Keratinocyte (primary cell): ENCODE data around the gene GAB2. TPM values are rescaled to one million over a fixed set of nuclear protein-coding genes. Genes with fewer than 3 reads are reported as not detected.

Experiments
- DNase-seq: peaks from one replicate; pipeline ENCODE4 v3.0.0-alpha.2; 2011; ENCODE audit warnings: low read depth, missing footprints, low spot score
- FAIRE-seq: peaks from 2 replicates; lab custom pipeline; 2011; peaks lifted over from hg19 to GRCh38; lab: Jason Lieb, UNC
- H2AFZ ChIP-seq: 2 replicates; pipeline ENCODE4 v1.6.0; 2012; ENCODE audit warnings: low read length, control low read depth, inconsistent platforms; ENCODE audit not compliant: control insufficient read depth
- H3K27ac ChIP-seq: 2 replicates; pipeline ENCODE4 v1.5.1; 2011; ENCODE audit warnings: low read length; ENCODE audit not compliant: control insufficient read depth, insufficient read depth
- H3K27me3 ChIP-seq: 3 replicates; pipeline ENCODE4 v1.6.0; 2011; ENCODE audit warnings: low read length; ENCODE audit not compliant: control insufficient read depth, insufficient read depth; ENCODE audit errors: extremely low read depth
- H3K36me3 ChIP-seq, 2 experiments: 2 replicates in 1 of 2; 3 replicates in 1 of 2; pipeline ENCODE4 v1.5.1; 2011; ENCODE audit warnings: low read length in 2 of 2, mild to moderate bottlenecking in 1 of 2; ENCODE audit not compliant: control insufficient read depth in 2 of 2, insufficient read depth in 2 of 2; ENCODE audit errors: extremely low read depth in 1 of 2
- H3K4me1 ChIP-seq: 3 replicates; pipeline ENCODE4 v1.5.1; 2011; ENCODE audit warnings: low read length; ENCODE audit not compliant: control insufficient read depth, insufficient read depth; ENCODE audit errors: extremely low read depth
- H3K4me2 ChIP-seq: 3 replicates; pipeline ENCODE4 v1.6.0; 2011; ENCODE audit warnings: low read depth, low read length; ENCODE audit not compliant: control insufficient read depth, insufficient read depth; ENCODE audit errors: extremely low read depth
- H3K4me3 ChIP-seq, 3 experiments: fragments of 200-600 bp in 1 of 3; sonication (generic) in 1 of 3; 2 replicates in 2 of 3; 3 replicates in 1 of 3; pipeline ENCODE4 v1.5.1; 2011 to 2016; ENCODE audit warnings: low read length in 3 of 3, mild to moderate bottlenecking in 3 of 3, control low read depth in 2 of 3, inconsistent platforms in 1 of 3, low read depth in 1 of 3, mixed read lengths in 1 of 3, mixed run types in 1 of 3, moderate library complexity in 1 of 3; ENCODE audit not compliant: control insufficient read depth in 2 of 3, insufficient read depth in 2 of 3; ENCODE audit errors: extremely low read depth in 1 of 3
- H3K79me2 ChIP-seq: 2 replicates; pipeline ENCODE4 v1.6.0; 2012; ENCODE audit warnings: low read length; ENCODE audit not compliant: control insufficient read depth, insufficient read depth
- H3K9ac ChIP-seq: 3 replicates; pipeline ENCODE4 v1.6.0; 2011; ENCODE audit warnings: low read length; ENCODE audit not compliant: control insufficient read depth, insufficient read depth; ENCODE audit errors: extremely low read depth
- H3K9me1 ChIP-seq: 3 replicates; pipeline ENCODE4 v1.6.0; 2011; ENCODE audit warnings: low read length; ENCODE audit not compliant: control insufficient read depth, insufficient read depth; ENCODE audit errors: extremely low read depth
- H3K9me3 ChIP-seq: 2 replicates; pipeline ENCODE4 v1.5.1; 2012; ENCODE audit warnings: low read depth, low read length; ENCODE audit not compliant: control insufficient read depth
- H4K20me1 ChIP-seq: 3 replicates; pipeline ENCODE4 v1.6.0; 2011; ENCODE audit warnings: low read length; ENCODE audit not compliant: control insufficient read depth, insufficient read depth; ENCODE audit errors: extremely low read depth
- CTCF ChIP-seq, 3 experiments: IDR thresholded peaks in 1 of 3; conservative IDR thresholded peaks in 1 of 3; optimal IDR thresholded peaks in 1 of 3; 2 replicates in 2 of 3; 3 replicates in 1 of 3; pipeline versions ENCODE3 to v1.5.1; 2011; ENCODE audit warnings: low read length in 3 of 3, mild to moderate bottlenecking in 3 of 3, moderate library complexity in 2 of 3, control low read depth in 1 of 3, inconsistent platforms in 1 of 3; ENCODE audit not compliant: insufficient read depth in 2 of 3; ENCODE audit errors: extremely low read depth in 1 of 3
- EZH2 ChIP-seq: IDR thresholded peaks from one replicate; pipeline ENCODE4 v1.6.1; 2012; ENCODE audit warnings: inconsistent platforms, mild to moderate bottlenecking, low read length, moderate library complexity
- dilution Hi-C: fragments of 300-500 bp; cut with MboI; formaldehyde crosslinking; loops from one replicate; pipeline ENCODE4 v1.7.0; 2020; ENCODE audit warnings: low sequenced_read_pairs; ENCODE audit not compliant: extremely low pct_ligation_motif_present
- polyA plus RNA-seq, 5 experiments: library from polyadenylated mRNA; depleted of rRNA in 3 of 5; stranded (reverse) in 3 of 5; stranded (forward) in 1 of 5; unstranded in 1 of 5; fragments of >200 nt; gene quantifications; 1 replicate in 1 of 5; 2 replicates in 3 of 5; 3 replicates in 1 of 5; pipeline versions ENCODE4 v1.2.1 to v1.2.3, GENCODE V29; 2011 to 2012; ENCODE audit warnings: missing spikeins in 2 of 5, low read depth in 1 of 5, low replicate concordance in 1 of 5

GAB2 gene
- polyA plus RNA-seq, 1 donor (not counting 4 experiments of a cell fraction or from before 2014, with no cell fraction given) = 0.68 TPM

DNA sequence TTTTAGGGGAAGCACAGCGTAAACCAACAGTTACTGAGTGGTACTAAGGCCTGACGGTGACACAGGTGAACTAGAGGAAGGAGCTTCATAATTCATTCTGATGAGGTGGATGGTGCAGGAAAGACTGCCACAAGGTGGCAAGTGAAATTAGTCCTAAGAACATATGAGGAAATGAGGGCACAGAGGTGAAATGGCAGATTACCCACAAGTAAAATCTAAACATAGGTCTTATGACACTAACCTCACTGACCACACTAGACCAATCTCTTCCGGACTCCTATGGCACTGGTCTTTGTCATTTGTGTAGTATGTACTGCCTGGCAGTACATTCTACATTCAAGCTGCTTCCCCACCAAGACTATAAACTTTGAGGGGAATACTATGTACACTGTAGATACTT is 20.2 kb downstream of the GAB2 start:
- TF ChIP-seq EZH2 = no peak
- TF ChIP-seq CTCF (optimal IDR thresholded peaks at IDR 0.05 in 1 of 3, IDR thresholded peaks at IDR 0.05 in 1 of 3, conservative IDR thresholded peaks at IDR 0.05 in 1 of 3; ENCODE audit: extremely low read depth in 1 of 3, insufficient read depth in 2 of 3, low read length in 3 of 3) = no peak
- Histone ChIP-seq H3K27ac (no peak overlapping the region), H4K20me1 (no peaks in the 10 kb centered on the region), H3K79me2 (no peaks in the 10 kb centered on the region), H3K9ac (no peak overlapping the region), H3K4me2 (no peak overlapping the region), H3K27me3 (no peaks in the 10 kb centered on the region), H3K9me3 (no peaks in the 10 kb centered on the region), H3K9me1 (no peaks in the 10 kb centered on the region), H2AFZ (no peak overlapping the region), H3K4me1 (no peaks in the 10 kb centered on the region), H3K36me3 (no peaks in the 10 kb centered on the region), H3K4me3 (no peak overlapping the region)
- dilution Hi-C loops = no loop called here
- FAIRE-seq (no peak), DNase-seq (no peak)

DNA sequence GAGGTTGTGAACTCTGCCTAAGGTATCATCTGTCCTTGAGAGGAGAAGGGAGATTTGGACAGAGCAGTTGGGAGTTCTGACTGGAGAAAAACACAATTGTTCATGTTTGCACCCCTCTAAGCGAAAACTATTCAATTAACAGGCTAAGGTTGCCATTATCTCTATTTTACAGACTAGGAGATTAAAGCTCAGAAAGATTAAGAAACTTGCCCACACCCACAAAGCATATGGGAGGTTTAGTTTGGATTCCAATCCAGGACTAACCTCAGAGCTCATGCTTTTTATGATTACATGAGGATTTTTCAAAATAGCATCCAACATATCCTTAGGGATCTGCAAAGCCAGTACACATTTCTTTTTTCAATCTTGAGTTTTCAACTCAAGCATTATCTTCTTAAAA is 22.0 kb downstream of the GAB2 start:
- H3K4me2 ChIP-seq = no peak overlapping the region
- dilution Hi-C loops = no loop called here
- no peak for TF ChIP-seq EZH2
- no peak for TF ChIP-seq CTCF (optimal IDR thresholded peaks at IDR 0.05 in 1 of 3, IDR thresholded peaks at IDR 0.05 in 1 of 3, conservative IDR thresholded peaks at IDR 0.05 in 1 of 3; ENCODE audit: extremely low read depth in 1 of 3, insufficient read depth in 2 of 3, low read length in 3 of 3)
- no peak for DNase-seq
- H3K4me3 ChIP-seq = no peak overlapping the region
- H2AFZ ChIP-seq = no peak overlapping the region
- no peaks in the 10 kb centered on the region for H3K27me3 ChIP-seq
- no peak for FAIRE-seq
- H3K27ac ChIP-seq = no peak overlapping the region
- H4K20me1 ChIP-seq = no peaks in the 10 kb centered on the region
- no peaks in the 10 kb centered on the region for H3K9me3 ChIP-seq
- no peaks in the 10 kb centered on the region for H3K9me1 ChIP-seq
- H3K36me3 ChIP-seq = no peaks in the 10 kb centered on the region
- H3K9ac ChIP-seq = no peak overlapping the region
- no peaks in the 10 kb centered on the region for H3K4me1 ChIP-seq
- H3K79me2 ChIP-seq = no peaks in the 10 kb centered on the region
